ENCODE measurements around the gene OTX2. TPM values are rescaled to one million over a fixed set of nuclear protein-coding genes. Genes with fewer than 3 reads are reported as not detected.

OTX2 gene
- total and polyA plus RNA-seq, 12 donors: not detected

GRCh38 chr14:56805992-56806727, 4.1 kb downstream of the OTX2 start:
- no peak overlapping the region for H3K4me3 ChIP-seq
- H3K27ac ChIP-seq: no peak overlapping the region
- no peaks in the 10 kb centered on the region for H3K9me3 ChIP-seq (replicated peaks in 1 of 3)
- intact Hi-C loops (cut with DNase I): no loop called here
- TF ChIP-seq, protein P1, sequence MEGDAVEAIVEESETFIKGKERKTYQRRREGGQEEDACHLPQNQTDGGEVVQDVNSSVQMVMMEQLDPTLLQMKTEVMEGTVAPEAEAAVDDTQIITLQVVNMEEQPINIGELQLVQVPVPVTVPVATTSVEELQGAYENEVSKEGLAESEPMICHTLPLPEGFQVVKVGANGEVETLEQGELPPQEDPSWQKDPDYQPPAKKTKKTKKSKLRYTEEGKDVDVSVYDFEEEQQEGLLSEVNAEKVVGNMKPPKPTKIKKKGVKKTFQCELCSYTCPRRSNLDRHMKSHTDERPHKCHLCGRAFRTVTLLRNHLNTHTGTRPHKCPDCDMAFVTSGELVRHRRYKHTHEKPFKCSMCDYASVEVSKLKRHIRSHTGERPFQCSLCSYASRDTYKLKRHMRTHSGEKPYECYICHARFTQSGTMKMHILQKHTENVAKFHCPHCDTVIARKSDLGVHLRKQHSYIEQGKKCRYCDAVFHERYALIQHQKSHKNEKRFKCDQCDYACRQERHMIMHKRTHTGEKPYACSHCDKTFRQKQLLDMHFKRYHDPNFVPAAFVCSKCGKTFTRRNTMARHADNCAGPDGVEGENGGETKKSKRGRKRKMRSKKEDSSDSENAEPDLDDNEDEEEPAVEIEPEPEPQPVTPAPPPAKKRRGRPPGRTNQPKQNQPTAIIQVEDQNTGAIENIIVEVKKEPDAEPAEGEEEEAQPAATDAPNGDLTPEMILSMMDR (IDR thresholded peaks at IDR 0.05): no peak
- TF ChIP-seq POLR2A (IDR thresholded peaks at IDR 0.05): no peak
- no peaks in the 10 kb centered on the region for H3K4me1 ChIP-seq (replicated peaks in 1 of 2)
- peaks cover 97% of the 10 kb centered on the region for H3K27me3 ChIP-seq
- H3K36me3 ChIP-seq (replicated peaks in 1 of 2): no peaks in the 10 kb centered on the region
- no peak for DNase-seq
- WGBS, 4 donors: 9 to 13% (median 11%) methylated on average over 9 of the region's 9 CpGs

- 3 to 7% (median 5%) methylated on average over 17 to 18 of the region's 18 CpGs for WGBS, 4 donors
- Histone ChIP-seq H3K27me3 (peaks cover 97% of the 10 kb centered on the region), H3K4me3 (no peak overlapping the region), H3K4me1 (replicated peaks in 1 of 2) (no peaks in the 10 kb centered on the region), H3K9me3 (replicated peaks in 1 of 3) (peaks cover 0 to 3% (median 0%) of the 10 kb centered on the region in 3 donors), H3K36me3 (replicated peaks in 1 of 2) (no peaks in the 10 kb centered on the region), H3K27ac (no peak overlapping the region)
- TF ChIP-seq POLR2A (IDR thresholded peaks at IDR 0.05): no peak
- TF ChIP-seq, protein P1 (IDR thresholded peaks at IDR 0.05): no peak
- DNase-seq: no peak
- intact Hi-C loops (cut with DNase I): no loop called here
Measured at GRCh38 chr14:56805201-56805991, 4.9 kb downstream of the OTX2 start.

GRCh38 chr14:56803816-56804535, 6.3 kb downstream of the OTX2 start:
- Histone ChIP-seq H3K27me3 (peaks cover 97% of the 10 kb centered on the region), H3K27ac (no peak overlapping the region), H3K36me3 (replicated peaks in 1 of 2) (no peaks in the 10 kb centered on the region), H3K4me1 (replicated peaks in 1 of 2) (no peaks in the 10 kb centered on the region), H3K9me3 (replicated peaks in 1 of 3) (peaks cover 0 to 3% (median 0%) of the 10 kb centered on the region in 3 donors), H3K4me3 (no peak overlapping the region)
- TF ChIP-seq, protein P1 (IDR thresholded peaks at IDR 0.05): no peak
- no peak for TF ChIP-seq POLR2A (IDR thresholded peaks at IDR 0.05)
- intact Hi-C loops (cut with DNase I): no loop called here
- no peak for DNase-seq
- WGBS, 4 donors: 6 to 9% (median 7%) methylated on average over 18 to 29 of the region's 29 CpGs

DNA sequence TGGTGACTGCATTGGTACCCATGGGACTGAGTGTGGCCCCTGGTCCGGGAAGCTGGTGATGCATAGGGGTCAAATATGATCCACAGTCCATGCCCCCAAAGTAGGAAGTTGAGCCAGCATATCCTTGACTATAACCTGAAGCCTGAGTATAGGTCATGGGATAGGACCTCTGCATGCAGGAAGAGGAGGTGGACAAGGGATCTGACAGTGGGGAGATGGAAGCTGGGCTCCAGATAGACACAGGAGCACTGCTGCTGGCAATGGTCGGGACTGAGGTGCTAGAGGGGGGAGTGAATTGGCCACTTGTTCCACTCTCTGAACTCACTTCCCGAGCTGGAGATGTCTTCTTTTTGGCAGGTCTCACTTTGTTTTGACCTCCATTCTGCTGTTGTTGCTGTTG, 8.4 kb downstream of the OTX2 start:
- H3K4me3 ChIP-seq: no peak overlapping the region
- TF ChIP-seq POLR2A (IDR thresholded peaks at IDR 0.05): no peak
- TF ChIP-seq, protein P1 (IDR thresholded peaks at IDR 0.05): no peak
- intact Hi-C loops (cut with DNase I): no loop called here

More for the DNA sequence above, 8.4 kb downstream of the OTX2 start:
- H3K27ac ChIP-seq: no peak overlapping the region
- no peaks in the 10 kb centered on the region for H3K36me3 ChIP-seq (replicated peaks in 1 of 2)
- H3K4me1 ChIP-seq (replicated peaks in 1 of 2): peaks cover 0 to 10% of the 10 kb centered on the region in 2 donors
- H3K9me3 ChIP-seq (replicated peaks in 1 of 3): peaks cover 0 to 3% (median 0%) of the 10 kb centered on the region in 3 donors
- H3K27me3 ChIP-seq: peaks cover 97% of the 10 kb centered on the region
- no peak for DNase-seq
- 37 to 52% (median 41%) methylated on average over 3 of the region's 3 CpGs for WGBS, 4 donors

Measured in adrenal gland (tissue), 12 donors.